Esophagus muscularis mucosa (tissue), 4 donors: ENCODE data around the gene CDC40. TPM values are rescaled to one million over a fixed set of nuclear protein-coding genes. Genes with fewer than 3 reads are reported as not detected.

ENCODE experiments used
- DNase-seq: peaks from one replicate; pipeline ENCODE4 v3.0.0-alpha.2; 2017; ENCODE audit errors: extremely low spot score
- H3K27ac ChIP-seq, 4 donors: fragments of 200-600 bp; sonication (generic); replicated peaks in 1 of 4; 1 replicate in 3 of 4; 2 replicates in 1 of 4; pipeline ENCODE4 v1.5.1; 2016 to 2019; ENCODE audit warnings: mild to moderate bottlenecking in 1 of 4
- H3K27me3 ChIP-seq, 4 donors: fragments of 200-600 bp; sonication (generic); one replicate each; pipeline versions ENCODE4 v1.5.1 to v1.6.0; 2016 to 2019
- H3K36me3 ChIP-seq, 4 donors: fragments of 200-600 bp; sonication (generic); one replicate each; pipeline ENCODE4 v1.5.1; 2016 to 2019
- H3K4me1 ChIP-seq, 4 donors: fragments of 200-600 bp; sonication (generic); one replicate each; pipeline ENCODE4 v1.5.1; 2016 to 2019
- H3K4me3 ChIP-seq, 4 donors: fragments of 200-600 bp; sonication (generic); 1 replicate in 2 of 4; 2 replicates in 2 of 4; pipeline ENCODE4 v1.5.1; 2016 to 2019; ENCODE audit warnings: mild to moderate bottlenecking in 4 of 4, moderate library complexity in 1 of 4
- H3K9me3 ChIP-seq, 4 donors: fragments of 200-600 bp; sonication (generic); 1 replicate in 3 of 4; 2 replicates in 1 of 4; pipeline ENCODE4 v1.5.1; 2016 to 2019
- CTCF ChIP-seq, 3 experiments: fragments of 200-600 bp in 2 of 3; fragments of 450-650 bp in 1 of 3; sonication (generic) in 2 of 3; IDR thresholded peaks; one replicate each; pipeline ENCODE4 v1.5.1; 2017 to 2019; ENCODE audit warnings: antibody characterized with exemption in 3 of 3, mild to moderate bottlenecking in 2 of 3, moderate library complexity in 1 of 3
- EP300 ChIP-seq: sonication (generic); formaldehyde crosslinking; IDR thresholded peaks from one replicate; pipeline ENCODE4 v1.6.1; 2017; ENCODE audit warnings: antibody characterized with exemption
- POLR2A ChIP-seq: fragments of 450-650 bp; IDR thresholded peaks from one replicate; pipeline ENCODE4 v1.6.1; 2017; ENCODE audit warnings: antibody characterized with exemption, moderate library complexity, mild to moderate bottlenecking, low read depth
- POLR2AphosphoS5 ChIP-seq, 2 donors: sonication (generic); formaldehyde crosslinking; IDR thresholded peaks; one replicate each; pipeline ENCODE4 v1.6.1; 2017; ENCODE audit warnings: antibody characterized with exemption in 2 of 2
- WGBS: methylation state at CpG from one replicate; pipeline ENCODE4 v1.1.5; 2018; 5-methylcytosine and 5-hydroxymethylcytosine counted together
- intact Hi-C: fragments of 100-400 bp; cut with DNase I; formaldehyde crosslinking; loops from one replicate; pipeline ENCODE4 v1.15.1; 2023
- total RNA-seq, 4 donors: library from RNA; depleted of rRNA; stranded (reverse); fragments of >200 nt; gene quantifications; one replicate each; pipeline versions ENCODE4 v1.1.0 to v1.2.1, GENCODE V29; 2016

Gene CDC40
- total RNA-seq, 4 donors from 2014 or later, result 12.0 to 29.1 (median 15.2) TPM

GRCh38 chr6:110179406-110180227, 610 bp upstream of the CDC40 start, which contains the start of gene WASF1:
Gene WASF1 (minus strand): TSS chr6:110179670. CDS start chr6:110127601, 52,069 bp downstream.
- Histone ChIP-seq H3K27me3 (no peaks in the 10 kb centered on the region), H3K4me1 (peaks cover 26 to 47% (median 44%) of the 10 kb centered on the region in 4 donors), H3K9me3 (no peaks in the 10 kb centered on the region), H3K27ac (peak within 1 kb of the TSS; percentile 83 to 91 (median 88)), H3K4me3 (peak within 1 kb of the TSS; percentile 66 to 93 (median 88)), H3K36me3 (no peaks in the 10 kb centered on the region)
- intact Hi-C loops, result no loop called here
- peak; percentile 98 for DNase-seq
- peak in 1 of 3 experiments; percentile 19 for TF ChIP-seq CTCF (IDR thresholded peaks at IDR 0.05)
- TF ChIP-seq POLR2A, result no peak
- TF ChIP-seq EP300, result no peak
- peak; percentile 43 to 92 for TF ChIP-seq POLR2AphosphoS5 (IDR thresholded peaks at IDR 0.05)
- WGBS, result under 1% methylated on average over 27 of the region's 62 CpGs

- intact Hi-C loops, result no loop called here
Measured at GRCh38 chr6:110181131-110182030, 1.2 kb downstream of the CDC40 start.

GRCh38 chr6:110183292-110183885, 3.2 kb downstream of the CDC40 start:
- Histone ChIP-seq H3K27me3 (no peaks in the 10 kb centered on the region), H3K4me1 (peaks cover 26 to 62% (median 56%) of the 10 kb centered on the region in 4 donors), H3K27ac (no peak overlapping the region), H3K36me3 (no peaks in the 10 kb centered on the region), H3K4me3 (no peak overlapping the region), H3K9me3 (no peaks in the 10 kb centered on the region)
- 80% methylated on average over 5 of the region's 5 CpGs for WGBS
- intact Hi-C loops, result no loop called here
- TF ChIP-seq EP300, result no peak
- no peak for TF ChIP-seq POLR2A
- no peak for TF ChIP-seq POLR2AphosphoS5 (IDR thresholded peaks at IDR 0.05)
- no peak for TF ChIP-seq CTCF (IDR thresholded peaks at IDR 0.05)
- no peak for DNase-seq

More at GRCh38 chr6:110181131-110182030, 1.2 kb downstream of the CDC40 start:
- peak overlapping the region; percentile 66 to 93 (median 88) for H3K4me3 ChIP-seq
- TF ChIP-seq POLR2AphosphoS5 (IDR thresholded peaks at IDR 0.05) (no peak), POLR2A (no peak), CTCF (IDR thresholded peaks at IDR 0.05) (no peak), EP300 (no peak)
- H3K4me1 ChIP-seq, result peaks cover 26 to 56% (median 53%) of the 10 kb centered on the region in 4 donors
- H3K36me3 ChIP-seq, result no peaks in the 10 kb centered on the region
- no peaks in the 10 kb centered on the region for H3K9me3 ChIP-seq
- 55% methylated on average over 6 of the region's 6 CpGs for WGBS
- no peak for DNase-seq
- no peaks in the 10 kb centered on the region for H3K27me3 ChIP-seq
- H3K27ac ChIP-seq, result peak overlapping the region in 1 of 4 donors; percentile 88

GRCh38 chr6:110185879-110186278, 5.7 kb downstream of the CDC40 start:
- intact Hi-C loops, result no loop called here
- H3K4me3 ChIP-seq, result no peak overlapping the region
- no peak for DNase-seq
- H3K9me3 ChIP-seq, result no peaks in the 10 kb centered on the region
- H3K36me3 ChIP-seq, result no peaks in the 10 kb centered on the region
- TF ChIP-seq CTCF (IDR thresholded peaks at IDR 0.05) (no peak), POLR2A (no peak)
- no peak overlapping the region for H3K27ac ChIP-seq
- no peaks in the 10 kb centered on the region for H3K27me3 ChIP-seq
- H3K4me1 ChIP-seq, result peaks cover 29 to 61% (median 58%) of the 10 kb centered on the region in 4 donors
- WGBS, result 94% methylated on average over 3 of the region's 3 CpGs
